Measurements from ENCODE around the gene XXYLT1.

The XXYLT1 gene

GRCh38 chr3:195267096-195267495 is 3.9 kb downstream of the XXYLT1 start:
- DNase-seq (ENCODE audit: low read depth in 1 of 2, low spot score in 1 of 2): no peak

- no peak for DNase-seq (ENCODE audit: low read depth in 1 of 2, low spot score in 1 of 2)
These were observed 4.5 kb downstream of the XXYLT1 start for GRCh38 chr3:195266428-195266827.

- DNase-seq (ENCODE audit: low read depth in 1 of 2, low spot score in 1 of 2): no peak
These were observed 5.5 kb downstream of the XXYLT1 start for GRCh38 chr3:195265363-195265976.

GRCh38 chr3:195263925-195264600 is 6.9 kb downstream of the XXYLT1 start:
- no peak for DNase-seq (ENCODE audit: low read depth in 1 of 2, low spot score in 1 of 2)

GRCh38 chr3:195263193-195263924 is 7.6 kb downstream of the XXYLT1 start:
- DNase-seq (ENCODE audit: low read depth in 1 of 2, low spot score in 1 of 2): no peak

- DNase-seq (ENCODE audit: low read depth in 1 of 2, low spot score in 1 of 2): no peak
These were observed 9.0 kb downstream of the XXYLT1 start for GRCh38 chr3:195261925-195262324.

- DNase-seq (ENCODE audit: low read depth in 1 of 2, low spot score in 1 of 2): no peak
These were observed 10.6 kb downstream of the XXYLT1 start for GRCh38 chr3:195260280-195260905.

- peak; percentile 74 to 75 for DNase-seq (ENCODE audit: low read depth in 1 of 2, low spot score in 1 of 2)
These were observed 11.3 kb downstream of the XXYLT1 start for GRCh38 chr3:195259475-195260279.

GRCh38 chr3:195259154-195259474 is 11.8 kb downstream of the XXYLT1 start:
- no peak for DNase-seq (ENCODE audit: low read depth in 1 of 2, low spot score in 1 of 2)

GRCh38 chr3:195258449-195259153 is 12.4 kb downstream of the XXYLT1 start:
- no peak for DNase-seq (ENCODE audit: low read depth in 1 of 2, low spot score in 1 of 2)

- no peak for DNase-seq (ENCODE audit: low read depth in 1 of 2, low spot score in 1 of 2)
These were observed 13.2 kb downstream of the XXYLT1 start for GRCh38 chr3:195257454-195258448.

- no peak for DNase-seq (ENCODE audit: low read depth in 1 of 2, low spot score in 1 of 2)
These were observed 14.1 kb downstream of the XXYLT1 start for GRCh38 chr3:195256639-195257453.

GRCh38 chr3:195255571-195256501 is 15.1 kb downstream of the XXYLT1 start:
- DNase-seq (ENCODE audit: low read depth in 1 of 2, low spot score in 1 of 2): no peak

- no peak for DNase-seq (ENCODE audit: low read depth in 1 of 2, low spot score in 1 of 2)
These were observed 15.8 kb downstream of the XXYLT1 start for GRCh38 chr3:195255176-195255500.

GRCh38 chr3:195254454-195255175 is 16.3 kb downstream of the XXYLT1 start:
- no peak for DNase-seq (ENCODE audit: low read depth in 1 of 2, low spot score in 1 of 2)

GRCh38 chr3:195253923-195254432 is 17.0 kb downstream of the XXYLT1 start:
- no peak for DNase-seq (ENCODE audit: low read depth in 1 of 2, low spot score in 1 of 2)

Measured in stimulated activated CD4-positive, alpha-beta T cell treated with anti-CD3 and anti-CD28 coated beads, Interleukin-15, amount 100 ng/mL, for 1 hour (primary cell).